Gastrocnemius medialis (tissue), 4 donors: Measurements from ENCODE around the gene BEND6. TPM values are rescaled to one million over a fixed set of nuclear protein-coding genes. Genes with fewer than 3 reads are reported as not detected.

ENCODE experiments used
- ATAC-seq, 2 donors: fragments of 150-250 bp; one replicate each; pipeline ENCODE4 v1.9.1; 2016
- DNase-seq, 2 donors: peaks; one replicate each; pipeline ENCODE4 v3.0.0-alpha.2; 2019
- H3K27ac ChIP-seq, 4 donors: fragments of 200-600 bp; sonication (generic); 1 replicate in 1 of 4; 2 replicates in 3 of 4; pipeline ENCODE4 v1.5.1; 2016 to 2018; ENCODE audit warnings: mild to moderate bottlenecking in 2 of 4, moderate library complexity in 1 of 4
- H3K27me3 ChIP-seq, 3 donors: fragments of 200-600 bp; sonication (generic) in 2 of 3; 1 replicate in 1 of 3; 2 replicates in 2 of 3; pipeline versions ENCODE4 v1.5.1 to v1.6.0; 2016 to 2019; ENCODE audit warnings: mild to moderate bottlenecking in 1 of 3, moderate library complexity in 1 of 3
- H3K36me3 ChIP-seq, 2 donors: fragments of 200-600 bp; sonication (generic) in 1 of 2; one replicate each; pipeline ENCODE4 v1.5.1; 2017 to 2018
- H3K4me1 ChIP-seq, 2 donors: fragments of 200-600 bp; sonication (generic) in 1 of 2; one replicate each; pipeline ENCODE4 v1.5.1; 2016 to 2017; ENCODE audit warnings: mild to moderate bottlenecking in 2 of 2
- H3K4me3 ChIP-seq, 4 donors: fragments of 200-600 bp; sonication (generic) in 3 of 4; 1 replicate in 1 of 4; 2 replicates in 3 of 4; pipeline ENCODE4 v1.5.1; 2016 to 2019; ENCODE audit warnings: mild to moderate bottlenecking in 2 of 4
- H3K9me3 ChIP-seq, 3 donors: fragments of 200-600 bp; sonication (generic) in 2 of 3; 1 replicate in 1 of 3; 2 replicates in 2 of 3; pipeline ENCODE4 v1.5.1; 2016 to 2019
- POLR2A ChIP-seq, 2 donors: fragments of 450-650 bp; IDR thresholded peaks; one replicate each; pipeline ENCODE4 v1.6.1; 2017; ENCODE audit warnings: antibody characterized with exemption in 2 of 2, mild to moderate bottlenecking in 2 of 2, moderate library complexity in 2 of 2
- in situ Hi-C, 4 donors: fragments of 200-750 bp; cut with MboI; loops; one replicate each; pipeline versions ENCODE4 v1.15.0 to v1.8.0; 2017; ENCODE audit warnings: low sequenced_read_pairs in 4 of 4
- intact Hi-C: fragments of 100-400 bp; cut with DNase I; formaldehyde crosslinking; loops from one replicate; pipeline ENCODE4 v1.15.1; 2023; ENCODE audit warnings: low total_unique reads
- total RNA-seq, 4 donors: library from RNA; depleted of rRNA; stranded (reverse); fragments of >200 nt; gene quantifications; one replicate each; pipeline versions ENCODE4 v1.1.0 to v1.2.3, GENCODE V29; 2016
- TF ChIP-seq, protein P1 (sequence below), 5 experiments: fragments of 450-650 bp in 3 of 5; fragments of 200-600 bp in 2 of 5; sonication (generic) in 2 of 5; IDR thresholded peaks in 4 of 5; conservative IDR thresholded peaks in 1 of 5; 1 replicate in 4 of 5; 2 replicates in 1 of 5; pipeline ENCODE4 v1.5.1; 2016 to 2019; ENCODE audit warnings: antibody characterized with exemption in 5 of 5, mild to moderate bottlenecking in 3 of 5, moderate library complexity in 3 of 5

The BEND6 gene
- total RNA-seq, 4 donors from 2014 or later: 0.15 to 0.97 (median 0.56) TPM

DNA sequence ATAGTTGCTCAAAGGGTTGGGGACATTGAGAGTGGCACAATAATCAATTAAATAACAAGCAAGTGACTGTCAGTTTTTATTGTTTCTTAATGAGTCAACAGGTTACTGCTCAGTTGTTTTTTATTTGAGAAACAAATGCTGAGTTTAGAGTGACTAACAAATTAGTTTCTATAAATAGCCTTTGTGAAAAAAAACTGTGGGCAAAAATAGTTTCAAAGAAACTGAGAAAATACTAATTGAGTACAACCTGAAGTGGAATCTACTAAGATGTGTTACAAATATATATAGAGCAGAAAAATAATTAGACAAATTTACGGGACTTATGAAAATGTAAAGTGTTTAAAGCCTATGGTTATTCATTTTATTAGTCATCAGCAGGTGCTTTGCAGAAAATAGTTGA is 22.3 kb downstream of the BEND6 start:
- Histone ChIP-seq H3K4me3 (no peak overlapping the region), H3K27me3 (no peaks in the 10 kb centered on the region), H3K27ac (no peak overlapping the region), H3K36me3 (no peaks in the 10 kb centered on the region), H3K4me1 (no peaks in the 10 kb centered on the region), H3K9me3 (no peaks in the 10 kb centered on the region)
- in situ Hi-C loops: no loop called here
- TF ChIP-seq POLR2A (IDR thresholded peaks at IDR 0.05): no peak
- TF ChIP-seq, protein P1, sequence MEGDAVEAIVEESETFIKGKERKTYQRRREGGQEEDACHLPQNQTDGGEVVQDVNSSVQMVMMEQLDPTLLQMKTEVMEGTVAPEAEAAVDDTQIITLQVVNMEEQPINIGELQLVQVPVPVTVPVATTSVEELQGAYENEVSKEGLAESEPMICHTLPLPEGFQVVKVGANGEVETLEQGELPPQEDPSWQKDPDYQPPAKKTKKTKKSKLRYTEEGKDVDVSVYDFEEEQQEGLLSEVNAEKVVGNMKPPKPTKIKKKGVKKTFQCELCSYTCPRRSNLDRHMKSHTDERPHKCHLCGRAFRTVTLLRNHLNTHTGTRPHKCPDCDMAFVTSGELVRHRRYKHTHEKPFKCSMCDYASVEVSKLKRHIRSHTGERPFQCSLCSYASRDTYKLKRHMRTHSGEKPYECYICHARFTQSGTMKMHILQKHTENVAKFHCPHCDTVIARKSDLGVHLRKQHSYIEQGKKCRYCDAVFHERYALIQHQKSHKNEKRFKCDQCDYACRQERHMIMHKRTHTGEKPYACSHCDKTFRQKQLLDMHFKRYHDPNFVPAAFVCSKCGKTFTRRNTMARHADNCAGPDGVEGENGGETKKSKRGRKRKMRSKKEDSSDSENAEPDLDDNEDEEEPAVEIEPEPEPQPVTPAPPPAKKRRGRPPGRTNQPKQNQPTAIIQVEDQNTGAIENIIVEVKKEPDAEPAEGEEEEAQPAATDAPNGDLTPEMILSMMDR (IDR thresholded peaks at IDR 0.05 in 4 of 5, conservative IDR thresholded peaks at IDR 0.05 in 1 of 5): no peak
- ATAC-seq (no peak), DNase-seq (no peak)
- intact Hi-C loops: no loop called here

DNA sequence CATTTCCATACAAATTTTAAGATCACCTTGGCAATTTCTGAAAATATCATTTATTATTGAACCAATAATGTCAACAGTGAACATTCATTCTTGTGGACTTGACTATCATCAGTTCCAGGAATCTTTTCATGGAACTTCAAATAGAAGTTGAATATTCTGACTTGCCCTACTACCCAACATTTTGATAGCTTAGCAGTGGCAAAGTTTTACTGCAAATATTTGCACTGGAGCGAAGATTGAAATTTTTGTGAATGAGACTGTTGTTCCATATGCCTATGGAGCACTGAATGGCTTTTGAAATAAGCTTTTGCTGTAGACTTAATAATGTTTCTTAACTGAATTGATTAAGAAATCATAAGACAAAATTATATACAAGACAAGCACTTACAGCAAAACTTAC is 23.6 kb downstream of the BEND6 start:
- intact Hi-C loops: no loop called here
- no peaks in the 10 kb centered on the region for H3K4me1 ChIP-seq
- in situ Hi-C loops: no loop called here
- no peak for TF ChIP-seq POLR2A (IDR thresholded peaks at IDR 0.05)
- TF ChIP-seq, protein P1 (IDR thresholded peaks at IDR 0.05 in 4 of 5, conservative IDR thresholded peaks at IDR 0.05 in 1 of 5): no peak
- H3K27me3 ChIP-seq: no peaks in the 10 kb centered on the region
- H3K4me3 ChIP-seq: no peak overlapping the region
- H3K36me3 ChIP-seq: no peaks in the 10 kb centered on the region
- DNase-seq (no peak), ATAC-seq (no peak)
- H3K9me3 ChIP-seq: no peaks in the 10 kb centered on the region
- H3K27ac ChIP-seq: no peak overlapping the region

DNA sequence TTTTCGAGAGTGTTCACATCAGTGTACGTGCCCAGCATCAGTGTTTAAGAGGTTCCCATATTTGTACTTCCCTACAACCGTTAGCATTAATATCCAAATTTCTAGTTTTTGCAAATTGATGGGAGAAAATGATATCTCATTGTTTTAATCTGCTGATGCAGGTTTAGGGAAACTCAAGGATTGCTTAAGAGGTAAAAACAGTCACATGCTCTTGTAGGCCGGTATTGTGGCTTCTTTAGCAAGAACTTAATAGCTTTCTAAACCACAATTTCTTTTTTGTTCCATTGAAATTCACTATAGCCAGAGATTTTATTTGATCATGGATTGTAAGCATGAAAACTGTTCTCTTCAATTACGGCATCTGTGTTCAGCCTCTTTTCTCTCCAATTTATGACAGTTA is 29.5 kb downstream of the BEND6 start:
- H3K4me3 ChIP-seq: no peak overlapping the region
- intact Hi-C loops (no loop called here), in situ Hi-C loops (no loop called here)
- TF ChIP-seq, protein P1 (IDR thresholded peaks at IDR 0.05 in 4 of 5, conservative IDR thresholded peaks at IDR 0.05 in 1 of 5): no peak
- no peak for TF ChIP-seq POLR2A (IDR thresholded peaks at IDR 0.05)
- no peak overlapping the region for H3K27ac ChIP-seq
- no peak for ATAC-seq
- no peaks in the 10 kb centered on the region for H3K36me3 ChIP-seq
- no peak for DNase-seq
- no peaks in the 10 kb centered on the region for H3K4me1 ChIP-seq
- no peaks in the 10 kb centered on the region for H3K27me3 ChIP-seq
- no peaks in the 10 kb centered on the region for H3K9me3 ChIP-seq

DNA sequence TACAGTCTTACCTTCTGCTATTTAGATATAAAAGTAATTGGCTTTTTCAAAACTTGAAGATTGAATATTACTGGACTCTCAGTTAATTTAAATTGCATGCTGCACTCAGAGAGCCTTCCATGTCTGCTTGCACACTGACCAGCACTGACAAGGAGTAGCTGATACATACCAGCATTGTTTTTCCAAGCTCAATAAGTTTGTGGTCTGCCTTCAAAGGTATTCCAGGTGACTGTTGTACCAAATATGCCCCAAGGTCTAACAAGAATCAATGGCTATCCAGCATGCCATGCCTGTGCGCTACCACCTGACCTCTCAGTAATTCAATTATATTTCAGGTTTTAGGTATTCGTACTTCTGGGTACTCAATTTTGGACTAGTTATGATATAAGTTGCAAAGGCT is 30.0 kb downstream of the BEND6 start:
- no peaks in the 10 kb centered on the region for H3K9me3 ChIP-seq
- TF ChIP-seq, protein P1 (IDR thresholded peaks at IDR 0.05 in 4 of 5, conservative IDR thresholded peaks at IDR 0.05 in 1 of 5): no peak
- no peak for TF ChIP-seq POLR2A (IDR thresholded peaks at IDR 0.05)
- H3K27me3 ChIP-seq: no peaks in the 10 kb centered on the region
- no peak for DNase-seq
- H3K4me3 ChIP-seq: no peak overlapping the region
- in situ Hi-C loops: no loop called here
- intact Hi-C loops: no loop called here
- no peaks in the 10 kb centered on the region for H3K36me3 ChIP-seq
- H3K4me1 ChIP-seq: no peaks in the 10 kb centered on the region
- no peak overlapping the region for H3K27ac ChIP-seq
- no peak for ATAC-seq

DNA sequence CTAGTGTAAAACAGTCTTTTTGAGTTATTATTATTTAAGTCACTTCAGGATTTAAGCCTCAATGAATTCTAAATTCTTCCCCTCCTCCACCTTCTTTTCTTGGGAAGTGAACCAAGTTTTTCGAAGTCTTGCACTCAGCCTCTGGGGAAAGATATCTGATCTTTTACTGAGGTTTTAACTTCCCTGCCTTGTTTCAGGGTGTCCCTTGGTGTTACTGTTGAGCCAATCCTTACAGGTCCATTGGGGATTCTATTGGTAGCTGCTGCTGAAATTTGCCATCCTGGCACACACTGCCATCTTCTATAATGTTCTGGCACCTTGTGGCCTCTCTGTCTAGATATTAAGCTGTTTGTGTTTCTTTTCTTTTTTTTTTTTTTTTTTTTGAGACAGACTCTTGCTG is 31.7 kb downstream of the BEND6 start:
- H3K36me3 ChIP-seq: no peaks in the 10 kb centered on the region
- TF ChIP-seq, protein P1 (IDR thresholded peaks at IDR 0.05 in 4 of 5, conservative IDR thresholded peaks at IDR 0.05 in 1 of 5): no peak
- TF ChIP-seq POLR2A (IDR thresholded peaks at IDR 0.05): no peak
- no peak overlapping the region for H3K4me3 ChIP-seq
- ATAC-seq (no peak), DNase-seq (no peak)
- H3K4me1 ChIP-seq: no peaks in the 10 kb centered on the region
- no peaks in the 10 kb centered on the region for H3K27me3 ChIP-seq
- in situ Hi-C loops: no loop called here
- no peak overlapping the region for H3K27ac ChIP-seq
- H3K9me3 ChIP-seq: no peaks in the 10 kb centered on the region
- intact Hi-C loops: no loop called here
